ENCODE measurements around the gene OR52K2. TPM values are rescaled to one million over a fixed set of nuclear protein-coding genes. Genes with fewer than 3 reads are reported as not detected.

OR52K2 gene
- total and polyA plus RNA-seq, 2 of the 13 experiments (the other 11 are each of a cell fraction or from before 2014, with no cell fraction given): not detected

- TF ChIP-seq PRPF4 (IDR thresholded peaks at IDR 0.05; ENCODE audit: low read depth, low read length, poor library complexity, severe bottlenecking) (no peak), TMF1 (CRISPR knock-in tag; IDR thresholded peaks at IDR 0.05; ENCODE audit: low read depth) (no peak), ZNF839 (CRISPR knock-in tag; IDR thresholded peaks at IDR 0.05; ENCODE audit: borderline replicate concordance) (no peak), RXRB (CRISPR knock-in tag; IDR thresholded peaks at IDR 0.05; ENCODE audit: borderline replicate concordance) (no peak), SMARCC2 (IDR thresholded peaks at IDR 0.05) (no peak), NPAS2 (CRISPR knock-in tag; IDR thresholded peaks at IDR 0.05; ENCODE audit: borderline replicate concordance) (no peak), ELF1 (CRISPR knock-in tag; IDR thresholded peaks at IDR 0.05) (no peak), ZSCAN30 (CRISPR knock-in tag; IDR thresholded peaks at IDR 0.05) (no peak), ZNF326 (CRISPR knock-in tag; IDR thresholded peaks at IDR 0.05; ENCODE audit: borderline replicate concordance) (no peak), GATA4 (IDR thresholded peaks at IDR 0.05; ENCODE audit: borderline replicate concordance, low read depth) (no peak), ZBTB40 (IDR thresholded peaks at IDR 0.05) (no peak), ZBTB40 (CRISPR knock-in tag; IDR thresholded peaks at IDR 0.05) (no peak), PHB2 (IDR thresholded peaks at IDR 0.05; ENCODE audit: partially characterized antibody) (no peak), ONECUT2 (CRISPR knock-in tag; IDR thresholded peaks at IDR 0.05) (no peak), THAP11 (CRISPR knock-in tag; IDR thresholded peaks at IDR 0.05) (no peak)
- TF ChIP-seq, protein P1, sequence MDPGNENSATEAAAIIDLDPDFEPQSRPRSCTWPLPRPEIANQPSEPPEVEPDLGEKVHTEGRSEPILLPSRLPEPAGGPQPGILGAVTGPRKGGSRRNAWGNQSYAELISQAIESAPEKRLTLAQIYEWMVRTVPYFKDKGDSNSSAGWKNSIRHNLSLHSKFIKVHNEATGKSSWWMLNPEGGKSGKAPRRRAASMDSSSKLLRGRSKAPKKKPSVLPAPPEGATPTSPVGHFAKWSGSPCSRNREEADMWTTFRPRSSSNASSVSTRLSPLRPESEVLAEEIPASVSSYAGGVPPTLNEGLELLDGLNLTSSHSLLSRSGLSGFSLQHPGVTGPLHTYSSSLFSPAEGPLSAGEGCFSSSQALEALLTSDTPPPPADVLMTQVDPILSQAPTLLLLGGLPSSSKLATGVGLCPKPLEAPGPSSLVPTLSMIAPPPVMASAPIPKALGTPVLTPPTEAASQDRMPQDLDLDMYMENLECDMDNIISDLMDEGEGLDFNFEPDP (CRISPR knock-in tag; conservative IDR thresholded peaks at IDR 0.05): no peak
These were observed 46.4 kb downstream of the OR52K2 start (continued) for GRCh38 chr11:4495487-4495886.

Measured in HepG2 (cell line).